Measurements from ENCODE around the gene RASD2. TPM values are rescaled to one million over a fixed set of nuclear protein-coding genes. Genes with fewer than 3 reads are reported as not detected.

RASD2 gene
- polyA plus RNA-seq, 4 donors: 0.54 to 3.7 (median 1.7) TPM

- DNase-seq (peak; percentile 62 to 76), FAIRE-seq (no peak)
- no peaks in the 10 kb centered on the region for H3K4me1 ChIP-seq (ENCODE audit: control insufficient read depth in 3 of 3, insufficient read depth in 2 of 3, low read depth in 1 of 3, low read length in 2 of 3)
- H3K36me3 ChIP-seq (ENCODE audit: control insufficient read depth in 3 of 3, insufficient read depth in 2 of 3, low read depth in 1 of 3, low read length in 3 of 3): no peaks in the 10 kb centered on the region
- H3K4me3 ChIP-seq (ENCODE audit: low read depth in 1 of 3, low read length in 3 of 3): no peak overlapping the region
- H3K27me3 ChIP-seq (ENCODE audit: control insufficient read depth in 3 of 3, insufficient read depth in 3 of 3, low read length in 3 of 3): no peaks in the 10 kb centered on the region
- peaks cover 0 to 7% of the 10 kb centered on the region in 2 donors for H3K9me3 ChIP-seq (ENCODE audit: control insufficient read depth in 2 of 2, insufficient read depth in 1 of 2, low read depth in 1 of 2, low read length in 1 of 2)
- H3K27ac ChIP-seq (ENCODE audit: low read depth in 1 of 3, low read length in 2 of 3): no peak overlapping the region
- WGBS, 3 donors: 24 to 28% (median 25%) methylated on average over 13 of the region's 13 CpGs
Measured at GRCh38 chr22:35582861-35583670, 42.4 kb downstream of the RASD2 start.

- no peaks in the 10 kb centered on the region for H3K27me3 ChIP-seq (ENCODE audit: control insufficient read depth in 3 of 3, insufficient read depth in 3 of 3, low read length in 3 of 3)
- DNase-seq (no peak), FAIRE-seq (no peak)
- H3K36me3 ChIP-seq (ENCODE audit: control insufficient read depth in 3 of 3, insufficient read depth in 2 of 3, low read depth in 1 of 3, low read length in 3 of 3): no peaks in the 10 kb centered on the region
- no peaks in the 10 kb centered on the region for H3K4me1 ChIP-seq (ENCODE audit: control insufficient read depth in 3 of 3, insufficient read depth in 2 of 3, low read depth in 1 of 3, low read length in 2 of 3)
- no peak overlapping the region for H3K4me3 ChIP-seq (ENCODE audit: low read depth in 1 of 3, low read length in 3 of 3)
- no peak overlapping the region for H3K27ac ChIP-seq (ENCODE audit: low read depth in 1 of 3, low read length in 2 of 3)
- peaks cover 0 to 7% of the 10 kb centered on the region in 2 donors for H3K9me3 ChIP-seq (ENCODE audit: control insufficient read depth in 2 of 2, insufficient read depth in 1 of 2, low read depth in 1 of 2, low read length in 1 of 2)
Measured at GRCh38 chr22:35586771-35587170, 46.1 kb downstream of the RASD2 start.

- peaks cover 0 to 2% (median 0%) of the 10 kb centered on the region in 3 donors for H3K27me3 ChIP-seq (ENCODE audit: control insufficient read depth in 3 of 3, insufficient read depth in 3 of 3, low read length in 3 of 3)
- no peak overlapping the region for H3K4me3 ChIP-seq (ENCODE audit: low read depth in 1 of 3, low read length in 3 of 3)
- H3K4me1 ChIP-seq (ENCODE audit: control insufficient read depth in 3 of 3, insufficient read depth in 2 of 3, low read depth in 1 of 3, low read length in 2 of 3): no peaks in the 10 kb centered on the region
- DNase-seq: no peak
- no peak for FAIRE-seq
- peaks cover 0 to 7% of the 10 kb centered on the region in 2 donors for H3K9me3 ChIP-seq (ENCODE audit: control insufficient read depth in 2 of 2, insufficient read depth in 1 of 2, low read depth in 1 of 2, low read length in 1 of 2)
- WGBS, 3 donors: 45 to 74% (median 60%) methylated on average over 6 of the region's 6 CpGs
- no peaks in the 10 kb centered on the region for H3K36me3 ChIP-seq (ENCODE audit: control insufficient read depth in 3 of 3, insufficient read depth in 2 of 3, low read depth in 1 of 3, low read length in 3 of 3)
- no peak overlapping the region for H3K27ac ChIP-seq (ENCODE audit: low read depth in 1 of 3, low read length in 2 of 3)
Measured at GRCh38 chr22:35587447-35587870, 46.8 kb downstream of the RASD2 start.

GRCh38 chr22:35587896-35588295 lies 47.3 kb downstream of the RASD2 start:
- Histone ChIP-seq H3K9me3 (ENCODE audit: control insufficient read depth in 2 of 2, insufficient read depth in 1 of 2, low read depth in 1 of 2, low read length in 1 of 2) (peaks cover 0 to 7% of the 10 kb centered on the region in 2 donors), H3K4me1 (ENCODE audit: control insufficient read depth in 3 of 3, insufficient read depth in 2 of 3, low read depth in 1 of 3, low read length in 2 of 3) (no peaks in the 10 kb centered on the region), H3K27ac (ENCODE audit: low read depth in 1 of 3, low read length in 2 of 3) (no peak overlapping the region), H3K36me3 (ENCODE audit: control insufficient read depth in 3 of 3, insufficient read depth in 2 of 3, low read depth in 1 of 3, low read length in 3 of 3) (no peaks in the 10 kb centered on the region), H3K27me3 (ENCODE audit: control insufficient read depth in 3 of 3, insufficient read depth in 3 of 3, low read length in 3 of 3) (peaks cover 0 to 2% (median 0%) of the 10 kb centered on the region in 3 donors), H3K4me3 (ENCODE audit: low read depth in 1 of 3, low read length in 3 of 3) (no peak overlapping the region)
- 68 to 76% (median 70%) methylated on average over 5 of the region's 5 CpGs for WGBS, 3 donors
- no peak for FAIRE-seq
- no peak for DNase-seq

GRCh38 chr22:35589071-35589755 lies 48.6 kb downstream of the RASD2 start:
- peaks cover 0 to 7% of the 10 kb centered on the region in 2 donors for H3K9me3 ChIP-seq (ENCODE audit: control insufficient read depth in 2 of 2, insufficient read depth in 1 of 2, low read depth in 1 of 2, low read length in 1 of 2)
- H3K4me3 ChIP-seq (ENCODE audit: low read depth in 1 of 3, low read length in 3 of 3): no peak overlapping the region
- no peak for DNase-seq
- 61 to 78% (median 63%) methylated on average over 11 of the region's 11 CpGs for WGBS, 3 donors
- H3K27ac ChIP-seq (ENCODE audit: low read depth in 1 of 3, low read length in 2 of 3): no peak overlapping the region
- no peaks in the 10 kb centered on the region for H3K36me3 ChIP-seq (ENCODE audit: control insufficient read depth in 3 of 3, insufficient read depth in 2 of 3, low read depth in 1 of 3, low read length in 3 of 3)
- FAIRE-seq: no peak
- peaks cover 0 to 2% (median 0%) of the 10 kb centered on the region in 3 donors for H3K27me3 ChIP-seq (ENCODE audit: control insufficient read depth in 3 of 3, insufficient read depth in 3 of 3, low read length in 3 of 3)
- H3K4me1 ChIP-seq (ENCODE audit: control insufficient read depth in 3 of 3, insufficient read depth in 2 of 3, low read depth in 1 of 3, low read length in 2 of 3): no peaks in the 10 kb centered on the region

GRCh38 chr22:35589756-35590093 lies 49.1 kb downstream of the RASD2 start:
- FAIRE-seq: no peak
- Histone ChIP-seq H3K27me3 (ENCODE audit: control insufficient read depth in 3 of 3, insufficient read depth in 3 of 3, low read length in 3 of 3) (peaks cover 0 to 2% (median 0%) of the 10 kb centered on the region in 3 donors), H3K4me3 (ENCODE audit: low read depth in 1 of 3, low read length in 3 of 3) (no peak overlapping the region), H3K27ac (ENCODE audit: low read depth in 1 of 3, low read length in 2 of 3) (no peak overlapping the region), H3K36me3 (ENCODE audit: control insufficient read depth in 3 of 3, insufficient read depth in 2 of 3, low read depth in 1 of 3, low read length in 3 of 3) (no peaks in the 10 kb centered on the region), H3K4me1 (ENCODE audit: control insufficient read depth in 3 of 3, insufficient read depth in 2 of 3, low read depth in 1 of 3, low read length in 2 of 3) (no peaks in the 10 kb centered on the region), H3K9me3 (ENCODE audit: control insufficient read depth in 2 of 2, insufficient read depth in 1 of 2, low read depth in 1 of 2, low read length in 1 of 2) (peaks cover 0 to 7% of the 10 kb centered on the region in 2 donors)
- no peak for DNase-seq
- 70 to 80% (median 73%) methylated on average over 6 of the region's 6 CpGs for WGBS, 3 donors

GRCh38 chr22:35590634-35591295 lies 50.1 kb downstream of the RASD2 start:
- Histone ChIP-seq H3K4me1 (ENCODE audit: control insufficient read depth in 3 of 3, insufficient read depth in 2 of 3, low read depth in 1 of 3, low read length in 2 of 3) (no peaks in the 10 kb centered on the region), H3K27me3 (ENCODE audit: control insufficient read depth in 3 of 3, insufficient read depth in 3 of 3, low read length in 3 of 3) (peaks cover 0 to 2% (median 0%) of the 10 kb centered on the region in 3 donors), H3K27ac (ENCODE audit: low read depth in 1 of 3, low read length in 2 of 3) (no peak overlapping the region), H3K4me3 (ENCODE audit: low read depth in 1 of 3, low read length in 3 of 3) (no peak overlapping the region), H3K9me3 (ENCODE audit: control insufficient read depth in 2 of 2, insufficient read depth in 1 of 2, low read depth in 1 of 2, low read length in 1 of 2) (peaks cover 0 to 7% of the 10 kb centered on the region in 2 donors), H3K36me3 (ENCODE audit: control insufficient read depth in 3 of 3, insufficient read depth in 2 of 3, low read depth in 1 of 3, low read length in 3 of 3) (no peaks in the 10 kb centered on the region)
- DNase-seq (no peak), FAIRE-seq (no peak)
- 54 to 69% (median 55%) methylated on average over 11 to 13 of the region's 13 CpGs for WGBS, 3 donors

GRCh38 chr22:35591714-35592417 lies 51.2 kb downstream of the RASD2 start:
- no peak overlapping the region for H3K4me3 ChIP-seq (ENCODE audit: low read depth in 1 of 3, low read length in 3 of 3)
- no peak for DNase-seq
- WGBS, 3 donors: 78 to 88% (median 79%) methylated on average over 13 to 14 of the region's 14 CpGs
- H3K36me3 ChIP-seq (ENCODE audit: control insufficient read depth in 3 of 3, insufficient read depth in 2 of 3, low read depth in 1 of 3, low read length in 3 of 3): no peaks in the 10 kb centered on the region
- no peak for FAIRE-seq
- no peaks in the 10 kb centered on the region for H3K4me1 ChIP-seq (ENCODE audit: control insufficient read depth in 3 of 3, insufficient read depth in 2 of 3, low read depth in 1 of 3, low read length in 2 of 3)
- H3K9me3 ChIP-seq (ENCODE audit: control insufficient read depth in 2 of 2, insufficient read depth in 1 of 2, low read depth in 1 of 2, low read length in 1 of 2): peaks cover 0 to under 1% of the 10 kb centered on the region in 2 donors
- peaks cover 0 to 2% (median 0%) of the 10 kb centered on the region in 3 donors for H3K27me3 ChIP-seq (ENCODE audit: control insufficient read depth in 3 of 3, insufficient read depth in 3 of 3, low read length in 3 of 3)
- H3K27ac ChIP-seq (ENCODE audit: low read depth in 1 of 3, low read length in 2 of 3): no peak overlapping the region

Data from small intestine (tissue), 7 donors.